C4-2B (cell line): Measurements from ENCODE around the gene UPP1.
A peak's percentile ranks its signal among the peaks of the same experiment; 100 is the strongest.

ENCODE experiments used
- CTCF ChIP-seq: fragments of 450-650 bp; conservative IDR thresholded peaks from 2 replicates; pipeline ENCODE4 v1.5.1; 2017; ENCODE audit warnings: mild to moderate bottlenecking
- ZFX ChIP-seq: fragments of 450-650 bp; IDR thresholded peaks from 2 replicates; pipeline ENCODE4 v1.6.1; 2017

GRCh38 chr7:48101968-48102367 is 12.9 kb downstream of the UPP1 start:
- peak; percentile 46 for TF ChIP-seq CTCF
- no peak for TF ChIP-seq ZFX
